Esophagus squamous epithelium (tissue), 5 donors: ENCODE measurements around the gene MRRF. TPM values are rescaled to one million over a fixed set of nuclear protein-coding genes. Genes with fewer than 3 reads are reported as not detected.
"Not testable (repeated sequence)": the region's sequence is repeated elsewhere in the genome, so short reads cannot be mapped to it uniquely, and the experiment has no call there.

Source experiments
- DNase-seq: peaks from one replicate; lab custom pipeline; 2025; lab: John Stamatoyannopoulos, UW
- H3K27ac ChIP-seq, 4 donors: fragments of 200-600 bp; sonication (generic); one replicate each; pipeline ENCODE4 v1.5.1; 2016 to 2019; ENCODE audit warnings: mild to moderate bottlenecking in 1 of 4
- H3K27me3 ChIP-seq, 4 donors: fragments of 200-600 bp; sonication (generic); 1 replicate in 3 of 4; 2 replicates in 1 of 4; pipeline versions ENCODE4 v1.5.1 to v1.6.0; 2017 to 2021; ENCODE audit warnings: antibody characterized with exemption in 1 of 4
- H3K36me3 ChIP-seq, 3 donors: fragments of 200-600 bp; sonication (generic); one replicate each; pipeline ENCODE4 v1.5.1; 2016 to 2019
- H3K4me1 ChIP-seq, 3 donors: fragments of 200-600 bp; sonication (generic); one replicate each; pipeline ENCODE4 v1.5.1; 2017 to 2019
- H3K4me3 ChIP-seq, 4 donors: fragments of 200-600 bp; sonication (generic); 1 replicate in 3 of 4; 2 replicates in 1 of 4; pipeline ENCODE4 v1.5.1; 2016 to 2019; ENCODE audit warnings: mild to moderate bottlenecking in 2 of 4, moderate library complexity in 1 of 4
- H3K9me3 ChIP-seq, 3 donors: fragments of 200-600 bp; sonication (generic); one replicate each; pipeline ENCODE4 v1.5.1; 2016 to 2019
- POLR2A ChIP-seq, 4 donors: fragments of 450-650 bp; IDR thresholded peaks; one replicate each; pipeline ENCODE4 v1.6.1; 2017; ENCODE audit warnings: antibody characterized with exemption in 4 of 4, mild to moderate bottlenecking in 4 of 4, moderate library complexity in 3 of 4
- WGBS, 2 donors: methylation state at CpG; one replicate each; pipeline ENCODE4 v1.1.5; 2018; 5-methylcytosine and 5-hydroxymethylcytosine counted together
- intact Hi-C: fragments of 100-400 bp; cut with DNase I; formaldehyde crosslinking; loops from one replicate; pipeline ENCODE4 v1.15.0; 2022
- total RNA-seq, 4 donors: library from RNA; depleted of rRNA; stranded (reverse); fragments of >200 nt; gene quantifications; one replicate each; pipeline ENCODE4 v1.1.0, GENCODE V29; 2016
- TF ChIP-seq, protein P1 (sequence below), 6 experiments: fragments of 450-650 bp in 4 of 6; fragments of 200-600 bp in 2 of 6; sonication (generic) in 2 of 6; IDR thresholded peaks; one replicate each; pipeline ENCODE4 v1.5.1; 2016 to 2019; ENCODE audit warnings: antibody characterized with exemption in 6 of 6, mild to moderate bottlenecking in 4 of 6, moderate library complexity in 4 of 6
- donor health status: DM: yes; HTN: yes; CAD: no.

The MRRF gene
- total RNA-seq, 4 donors from 2014 or later: 23.9 to 48.6 (median 40.4) TPM

DNA sequence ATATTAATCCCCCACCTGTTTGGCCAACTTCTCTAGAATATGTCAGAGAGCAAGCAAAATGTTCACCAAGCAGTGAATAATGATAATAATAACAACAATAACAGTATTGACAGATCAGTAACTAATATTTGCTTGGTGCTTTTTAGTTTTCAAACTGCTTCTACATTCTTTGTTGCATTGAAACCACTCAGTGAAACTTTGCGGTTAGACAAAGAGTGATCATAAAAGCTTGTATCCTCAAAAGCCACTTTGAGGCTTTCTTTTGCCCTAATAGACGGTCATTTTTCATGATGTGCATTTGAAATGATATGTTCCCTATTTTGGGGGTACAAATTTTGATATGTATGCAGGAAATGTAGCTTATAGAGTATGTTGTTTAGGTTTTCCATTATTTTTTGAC is 62.5 kb downstream of the MRRF start:
- Histone ChIP-seq H3K27me3 (no peaks in the 10 kb centered on the region), H3K9me3 (no peaks in the 10 kb centered on the region), H3K36me3 (peaks cover 10 to 57% (median 11%) of the 10 kb centered on the region in 3 donors), H3K4me3 (no peak overlapping the region), H3K27ac (no peak overlapping the region), H3K4me1 (peaks cover 0 to 15% (median 10%) of the 10 kb centered on the region in 3 donors)
- 90 to 93% methylated on average over 2 of the region's 2 CpGs for WGBS, 2 donors
- no peak for DNase-seq
- TF ChIP-seq, protein P1, sequence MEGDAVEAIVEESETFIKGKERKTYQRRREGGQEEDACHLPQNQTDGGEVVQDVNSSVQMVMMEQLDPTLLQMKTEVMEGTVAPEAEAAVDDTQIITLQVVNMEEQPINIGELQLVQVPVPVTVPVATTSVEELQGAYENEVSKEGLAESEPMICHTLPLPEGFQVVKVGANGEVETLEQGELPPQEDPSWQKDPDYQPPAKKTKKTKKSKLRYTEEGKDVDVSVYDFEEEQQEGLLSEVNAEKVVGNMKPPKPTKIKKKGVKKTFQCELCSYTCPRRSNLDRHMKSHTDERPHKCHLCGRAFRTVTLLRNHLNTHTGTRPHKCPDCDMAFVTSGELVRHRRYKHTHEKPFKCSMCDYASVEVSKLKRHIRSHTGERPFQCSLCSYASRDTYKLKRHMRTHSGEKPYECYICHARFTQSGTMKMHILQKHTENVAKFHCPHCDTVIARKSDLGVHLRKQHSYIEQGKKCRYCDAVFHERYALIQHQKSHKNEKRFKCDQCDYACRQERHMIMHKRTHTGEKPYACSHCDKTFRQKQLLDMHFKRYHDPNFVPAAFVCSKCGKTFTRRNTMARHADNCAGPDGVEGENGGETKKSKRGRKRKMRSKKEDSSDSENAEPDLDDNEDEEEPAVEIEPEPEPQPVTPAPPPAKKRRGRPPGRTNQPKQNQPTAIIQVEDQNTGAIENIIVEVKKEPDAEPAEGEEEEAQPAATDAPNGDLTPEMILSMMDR (IDR thresholded peaks at IDR 0.05): no peak
- TF ChIP-seq POLR2A (IDR thresholded peaks at IDR 0.05): no peak
- intact Hi-C loops: no loop called here

- peaks cover 0 to 13% (median 11%) of the 10 kb centered on the region in 3 donors for H3K4me1 ChIP-seq
- peaks cover 0 to 33% (median 0%) of the 10 kb centered on the region in 3 donors for H3K36me3 ChIP-seq
- intact Hi-C loops: no loop called here
- DNase-seq: no peak
- TF ChIP-seq, protein P1 (IDR thresholded peaks at IDR 0.05): no peak
- no peak for TF ChIP-seq POLR2A (IDR thresholded peaks at IDR 0.05)
- WGBS, 2 donors: 83 to 89% methylated on average over 2 to 3 of the region's 3 CpGs
- no peak overlapping the region for H3K27ac ChIP-seq
- no peaks in the 10 kb centered on the region for H3K9me3 ChIP-seq
- no peak overlapping the region for H3K4me3 ChIP-seq
- no peaks in the 10 kb centered on the region for H3K27me3 ChIP-seq
Observed at GRCh38 chr9:122329597-122329996, 64.9 kb downstream of the MRRF start.

DNA sequence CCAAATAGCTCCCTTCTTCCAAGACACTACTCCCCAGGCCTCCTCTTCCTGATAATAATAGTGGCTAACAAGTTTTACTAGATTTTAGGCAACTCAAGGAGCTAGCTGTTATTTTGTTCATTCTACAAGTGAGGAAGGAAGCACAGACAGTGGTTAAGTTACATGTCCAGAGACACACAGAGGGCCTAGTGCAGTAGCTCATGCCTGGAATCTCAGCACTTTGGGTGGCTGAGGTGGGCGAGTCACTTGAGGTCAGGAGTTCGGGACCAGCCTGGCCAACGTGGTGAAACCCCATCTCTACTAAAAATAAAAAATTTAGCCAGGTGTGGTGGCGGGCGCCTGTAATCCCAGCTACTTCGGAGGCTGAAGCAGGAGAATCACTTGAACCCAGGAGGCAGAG is 65.8 kb downstream of the MRRF start:
- H3K4me1 ChIP-seq, DNase-seq, H3K4me3 ChIP-seq, H3K27me3 ChIP-seq, intact Hi-C loops, H3K9me3 ChIP-seq: not testable (repeated sequence)
- WGBS, 2 donors: 77 to 84% methylated on average over 5 to 6 of the region's 6 CpGs
- Histone ChIP-seq H3K27ac (peak overlapping the region in 1 of 4 donors; percentile 21), H3K36me3 (peaks cover 0 to 25% (median 0%) of the 10 kb centered on the region in 3 donors)

- intact Hi-C loops: no loop called here
- WGBS, 2 donors: 77 to 83% methylated on average over 3 of the region's 3 CpGs
Observed at GRCh38 chr9:122331523-122331927, 66.8 kb downstream of the MRRF start.

DNA sequence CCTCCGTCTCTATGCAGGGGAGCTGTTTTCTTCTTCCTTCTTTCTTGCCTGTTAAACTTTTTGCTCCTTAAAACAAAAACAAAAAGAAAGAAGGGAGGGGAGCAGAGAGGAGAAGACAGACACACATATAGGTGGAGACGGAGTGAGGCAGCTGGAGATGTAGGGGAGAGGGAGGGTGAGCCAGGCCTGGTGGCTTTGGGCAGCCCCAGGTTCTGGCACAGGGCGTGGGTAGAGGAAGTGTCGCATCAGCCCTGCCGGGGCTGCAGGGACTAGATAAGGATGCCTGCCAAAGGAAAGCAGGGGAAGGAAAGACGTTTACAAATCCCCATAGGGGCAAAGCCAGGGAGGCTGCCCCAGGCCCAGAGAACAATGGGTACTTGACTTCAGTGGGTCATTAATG is 67.4 kb downstream of the MRRF start:
- Histone ChIP-seq H3K27me3 (peaks cover 0 to 5% (median 0%) of the 10 kb centered on the region in 4 donors), H3K36me3 (peaks cover 0 to 25% (median 0%) of the 10 kb centered on the region in 3 donors), H3K9me3 (no peaks in the 10 kb centered on the region), H3K4me3 (no peak overlapping the region), H3K4me1 (peaks cover 0 to 4% (median 4%) of the 10 kb centered on the region in 3 donors), H3K27ac (peak overlapping the region in 1 of 4 donors; percentile 28)
- DNase-seq: no peak
- 25 to 34% methylated on average over 6 of the region's 6 CpGs for WGBS, 2 donors
- intact Hi-C loops: no loop called here
- no peak for TF ChIP-seq POLR2A (IDR thresholded peaks at IDR 0.05)
- TF ChIP-seq, protein P1 (IDR thresholded peaks at IDR 0.05): no peak

More at GRCh38 chr9:122331523-122331927, 66.8 kb downstream of the MRRF start:
- H3K9me3 ChIP-seq: no peaks in the 10 kb centered on the region
- no peak for DNase-seq
- TF ChIP-seq POLR2A (IDR thresholded peaks at IDR 0.05): no peak
- TF ChIP-seq, protein P1 (IDR thresholded peaks at IDR 0.05): no peak
- H3K4me3 ChIP-seq: no peak overlapping the region
- H3K36me3 ChIP-seq: peaks cover 0 to 25% (median 0%) of the 10 kb centered on the region in 3 donors
- peaks cover 0 to 4% (median 0%) of the 10 kb centered on the region in 3 donors for H3K4me1 ChIP-seq
- peak overlapping the region in 1 of 4 donors; percentile 4 for H3K27ac ChIP-seq
- no peaks in the 10 kb centered on the region for H3K27me3 ChIP-seq
